ENCODE data around the gene GSTM5. TPM values are rescaled to one million over a fixed set of nuclear protein-coding genes. Genes with fewer than 3 reads are reported as not detected.

GSTM5 gene
- total and polyA plus RNA-seq, 2 of the 13 experiments (the other 11 are each of a cell fraction or from before 2014, with no cell fraction given): not detected

DNA sequence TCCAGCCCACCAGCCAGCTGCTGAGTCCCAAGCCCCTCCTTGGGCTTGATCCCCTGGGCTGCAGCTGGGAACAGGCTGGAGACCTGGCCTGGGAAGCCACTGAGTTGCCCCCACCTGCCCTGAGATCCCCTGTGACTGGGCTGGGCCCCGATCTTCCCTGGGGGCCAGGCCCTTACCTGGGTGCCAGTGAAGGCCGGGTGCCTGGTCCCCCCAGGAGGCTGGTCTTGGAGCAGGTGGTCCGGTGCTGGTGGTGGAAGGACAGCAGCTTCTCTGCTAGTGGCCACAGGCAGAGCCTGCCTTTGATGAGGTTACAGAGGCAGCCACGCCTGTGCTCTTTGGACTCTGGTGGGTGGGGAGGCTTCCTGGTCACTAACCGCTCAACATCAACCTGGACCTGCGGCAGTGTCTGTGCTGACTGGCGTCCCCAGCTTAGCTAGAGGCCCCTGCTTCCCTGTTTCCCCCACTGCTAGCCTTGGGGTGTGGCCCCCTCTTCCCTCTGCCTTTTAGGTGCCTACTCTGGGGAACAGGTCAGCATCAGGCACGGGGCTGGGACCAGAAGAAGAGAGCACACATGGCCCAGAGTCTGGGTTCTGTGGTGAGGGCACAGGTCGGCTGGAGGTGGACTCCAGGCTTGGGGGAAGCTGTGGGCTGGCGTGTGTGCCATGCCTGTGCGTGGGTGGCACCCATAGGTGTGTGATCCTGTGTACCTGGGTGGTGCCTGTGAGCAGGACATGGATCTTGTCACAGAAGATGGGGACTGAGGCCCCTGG is 51.8 kb downstream of the GSTM5 start, which contains the start of gene EPS8L3 (continued):
- TF ChIP-seq BCL3 (CRISPR knock-in tag; IDR thresholded peaks at IDR 0.05) (no peak), RARG (CRISPR knock-in tag; IDR thresholded peaks at IDR 0.05; ENCODE audit: low read depth) (no peak), RAD51 (IDR thresholded peaks at IDR 0.05; ENCODE audit: borderline replicate concordance) (no peak), JDP2 (CRISPR knock-in tag; IDR thresholded peaks at IDR 0.05; ENCODE audit: borderline replicate concordance) (no peak), ZNF550 (CRISPR knock-in tag; IDR thresholded peaks at IDR 0.05; ENCODE audit: borderline replicate concordance) (0 out of 2 replicates have a peak, but pooled peaks have one; percentile 43), IRF2 (CRISPR knock-in tag; IDR thresholded peaks at IDR 0.05) (peak; percentile 76; the same call in 1 of the 2 replicates), ZBTB10 (CRISPR knock-in tag; IDR thresholded peaks at IDR 0.05; ENCODE audit: borderline replicate concordance) (no peak), BCL6 (CRISPR knock-in tag; IDR thresholded peaks at IDR 0.05) (peak; percentile 32; the same call in 1 of the 2 replicates), ZZZ3 (CRISPR knock-in tag; IDR thresholded peaks at IDR 0.05; ENCODE audit: borderline replicate concordance) (peak; percentile 33; the same call in 1 of the 2 replicates), RFX3 (CRISPR knock-in tag; IDR thresholded peaks at IDR 0.05) (no peak), ATF2 (CRISPR knock-in tag; IDR thresholded peaks at IDR 0.05) (peak; percentile 77; the same call in 1 of the 2 replicates), ZNF160 (CRISPR knock-in tag; IDR thresholded peaks at IDR 0.05) (peak; percentile 66; the same call in 1 of the 2 replicates), ZNF264 (CRISPR knock-in tag; IDR thresholded peaks at IDR 0.05) (peak; percentile 100), MXI1 (IDR thresholded peaks at IDR 0.05; ENCODE audit: borderline replicate concordance, low read depth, low read length) (peak; percentile 46; the same call in 1 of the 3 replicates), JARID2 (CRISPR knock-in tag; IDR thresholded peaks at IDR 0.05; ENCODE audit: insufficient replicate concordance) (no peak), ZNF577 (CRISPR knock-in tag; IDR thresholded peaks at IDR 0.05; ENCODE audit: borderline replicate concordance, low read depth) (no peak), THAP7 (CRISPR knock-in tag; IDR thresholded peaks at IDR 0.05) (peak; percentile 80; the same call in 1 of the 2 replicates), ZKSCAN8 (CRISPR knock-in tag; IDR thresholded peaks at IDR 0.05; ENCODE audit: borderline replicate concordance) (no peak)
- TF ChIP-seq, protein P1, sequence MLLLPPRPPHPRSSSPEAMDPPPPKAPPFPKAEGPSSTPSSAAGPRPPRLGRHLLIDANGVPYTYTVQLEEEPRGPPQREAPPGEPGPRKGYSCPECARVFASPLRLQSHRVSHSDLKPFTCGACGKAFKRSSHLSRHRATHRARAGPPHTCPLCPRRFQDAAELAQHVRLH (CRISPR knock-in tag; IDR thresholded peaks at IDR 0.05; ENCODE audit: borderline replicate concordance, low read depth): peak; percentile 89
- TF ChIP-seq, protein P2, sequence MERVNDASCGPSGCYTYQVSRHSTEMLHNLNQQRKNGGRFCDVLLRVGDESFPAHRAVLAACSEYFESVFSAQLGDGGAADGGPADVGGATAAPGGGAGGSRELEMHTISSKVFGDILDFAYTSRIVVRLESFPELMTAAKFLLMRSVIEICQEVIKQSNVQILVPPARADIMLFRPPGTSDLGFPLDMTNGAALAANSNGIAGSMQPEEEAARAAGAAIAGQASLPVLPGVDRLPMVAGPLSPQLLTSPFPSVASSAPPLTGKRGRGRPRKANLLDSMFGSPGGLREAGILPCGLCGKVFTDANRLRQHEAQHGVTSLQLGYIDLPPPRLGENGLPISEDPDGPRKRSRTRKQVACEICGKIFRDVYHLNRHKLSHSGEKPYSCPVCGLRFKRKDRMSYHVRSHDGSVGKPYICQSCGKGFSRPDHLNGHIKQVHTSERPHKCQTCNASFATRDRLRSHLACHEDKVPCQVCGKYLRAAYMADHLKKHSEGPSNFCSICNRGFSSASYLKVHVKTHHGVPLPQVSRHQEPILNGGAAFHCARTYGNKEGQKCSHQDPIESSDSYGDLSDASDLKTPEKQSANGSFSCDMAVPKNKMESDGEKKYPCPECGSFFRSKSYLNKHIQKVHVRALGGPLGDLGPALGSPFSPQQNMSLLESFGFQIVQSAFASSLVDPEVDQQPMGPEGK (CRISPR knock-in tag; IDR thresholded peaks at IDR 0.05): peak; percentile 70

Measured in HepG2 (cell line).